ENCODE data around the gene GGTLC2. TPM values are rescaled to one million over a fixed set of nuclear protein-coding genes. Genes with fewer than 3 reads are reported as not detected.
"Not testable (repeated sequence)": the region's sequence is repeated elsewhere in the genome, so short reads cannot be mapped to it uniquely, and the experiment has no call there.

GGTLC2 gene
- total and polyA plus RNA-seq, 7 experiments from 2014 or later, result not detected

DNA sequence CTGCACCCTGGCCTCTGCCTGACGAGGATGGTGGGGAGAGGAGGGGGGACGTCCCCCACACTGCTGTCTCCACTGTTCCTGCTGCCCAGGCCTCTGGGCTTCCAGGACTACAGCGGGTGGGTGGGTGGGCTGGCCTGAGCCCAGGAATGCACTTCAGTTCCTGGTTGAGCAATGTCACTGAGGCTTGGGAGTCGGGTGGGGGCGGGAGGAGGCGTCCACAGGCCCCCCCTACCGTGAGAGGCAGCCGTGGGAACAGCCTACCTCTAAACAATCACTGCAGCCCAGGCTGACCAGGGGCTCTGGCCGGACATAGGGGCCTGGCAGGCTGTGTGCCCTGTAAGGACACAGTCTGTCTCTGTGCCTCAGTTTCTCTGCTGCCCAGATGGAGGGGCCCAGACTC, 6.0 kb downstream of the GGTLC2 start:
- H3K9me3 Mint-ChIP-seq; H3K9me3 ChIP-seq (ENCODE audit: control insufficient read depth in 2 of 3, low read length in 3 of 3); intact Hi-C loops (cut with micrococcal nuclease); H3K4me1 ChIP-seq (ENCODE audit: control insufficient read depth in 2 of 2, insufficient read depth in 2 of 2, low read length in 2 of 2); H3K4me3 Mint-ChIP-seq; H3K36me3 Mint-ChIP-seq; H3K4me3 ChIP-seq (ENCODE audit: low read length); H3K36me3 ChIP-seq (ENCODE audit: control insufficient read depth in 2 of 3, insufficient read depth in 3 of 3, low read length in 3 of 3); DNase-seq; POLR2A ChIA-PET; H3K27ac Mint-ChIP-seq; H3K27ac ChIP-seq (ENCODE audit: low read depth, low read length); ATAC-seq; H3K27me3 Mint-ChIP-seq; H3K27me3 ChIP-seq (ENCODE audit: control insufficient read depth in 2 of 2, insufficient read depth in 2 of 2, low read length in 2 of 2); CTCF ChIA-PET: not testable (repeated sequence)
- peaks cover 7 to 27% (median 17%) of the 10 kb centered on the region in 7 donors for H3K4me1 Mint-ChIP-seq

DNA sequence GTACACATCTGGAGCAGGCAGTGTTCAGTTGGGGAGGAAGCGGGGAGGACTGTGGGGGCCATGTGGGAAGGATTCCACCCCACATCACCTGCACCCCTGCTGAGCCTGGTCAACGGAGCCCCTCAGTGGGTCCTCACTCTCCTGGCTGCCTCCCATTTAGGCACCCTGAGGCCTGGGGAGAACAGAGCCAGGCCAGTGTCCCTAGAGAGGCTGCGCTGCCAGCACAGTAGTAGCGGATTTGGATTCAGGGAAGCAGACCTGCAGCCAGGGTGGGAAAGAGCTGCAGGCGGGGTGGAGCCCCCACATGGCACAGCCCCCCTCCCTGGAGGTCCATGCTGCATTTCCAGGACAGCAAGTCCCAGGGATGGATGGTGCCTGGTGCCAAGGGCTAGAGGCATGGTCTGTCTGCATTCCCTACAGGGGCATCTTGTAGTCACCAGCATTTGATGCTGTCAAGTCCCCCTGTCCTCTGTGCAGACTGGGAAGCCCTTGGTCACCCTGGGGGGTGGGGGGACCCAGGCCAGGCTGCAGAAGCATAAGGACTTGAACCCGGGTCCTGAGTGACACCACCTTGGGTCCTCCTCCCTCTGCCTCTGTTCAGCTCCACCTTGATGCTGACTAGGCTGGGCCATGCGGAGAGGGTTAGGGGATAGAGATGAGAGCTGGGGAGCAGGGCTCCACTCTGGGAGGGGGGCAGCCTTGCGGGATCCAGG, 6.5 kb downstream of the GGTLC2 start:
- H3K27ac ChIP-seq (ENCODE audit: low read depth, low read length); H3K9me3 Mint-ChIP-seq; H3K4me1 ChIP-seq (ENCODE audit: control insufficient read depth in 2 of 2, insufficient read depth in 2 of 2, low read length in 2 of 2); H3K27ac Mint-ChIP-seq; H3K27me3 ChIP-seq (ENCODE audit: control insufficient read depth in 2 of 2, insufficient read depth in 2 of 2, low read length in 2 of 2); H3K4me3 ChIP-seq (ENCODE audit: low read length); H3K9me3 ChIP-seq (ENCODE audit: control insufficient read depth in 2 of 3, low read length in 3 of 3); POLR2A ChIA-PET; H3K36me3 ChIP-seq (ENCODE audit: control insufficient read depth in 2 of 3, insufficient read depth in 3 of 3, low read length in 3 of 3); DNase-seq; intact Hi-C loops (cut with micrococcal nuclease); H3K27me3 Mint-ChIP-seq; ATAC-seq; H3K36me3 Mint-ChIP-seq; H3K4me3 Mint-ChIP-seq; CTCF ChIA-PET: not testable (repeated sequence)
- peaks cover 7 to 32% (median 21%) of the 10 kb centered on the region in 7 donors for H3K4me1 Mint-ChIP-seq

DNA sequence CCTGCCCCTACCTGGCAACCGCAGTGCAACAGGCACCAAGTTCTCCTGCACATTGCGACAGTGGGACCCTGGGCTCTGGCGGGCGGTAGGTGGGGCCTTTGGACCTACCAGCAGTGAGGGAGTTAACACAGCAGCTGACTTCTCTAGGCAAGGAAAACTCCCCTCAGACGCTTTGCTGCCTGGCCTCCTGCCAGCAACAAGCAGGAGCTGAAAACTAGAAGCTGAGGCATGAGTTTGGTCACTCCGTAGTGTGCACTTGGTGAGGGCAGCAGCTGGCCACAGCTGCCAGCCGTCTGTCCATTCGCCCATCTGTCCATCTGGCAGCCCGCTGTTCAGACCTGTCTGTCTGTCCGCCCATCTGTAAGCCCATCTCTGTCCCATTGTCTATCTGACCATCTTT, 7.2 kb downstream of the GGTLC2 start:
- H3K36me3 Mint-ChIP-seq; H3K27me3 ChIP-seq (ENCODE audit: control insufficient read depth in 2 of 2, insufficient read depth in 2 of 2, low read length in 2 of 2); H3K9me3 Mint-ChIP-seq; H3K4me3 Mint-ChIP-seq; H3K36me3 ChIP-seq (ENCODE audit: control insufficient read depth in 2 of 3, insufficient read depth in 3 of 3, low read length in 3 of 3); ATAC-seq; intact Hi-C loops (cut with micrococcal nuclease); H3K4me3 ChIP-seq (ENCODE audit: low read length); CTCF ChIA-PET; POLR2A ChIA-PET; H3K4me1 ChIP-seq (ENCODE audit: control insufficient read depth in 2 of 2, insufficient read depth in 2 of 2, low read length in 2 of 2); DNase-seq; H3K27ac ChIP-seq (ENCODE audit: low read depth, low read length); H3K9me3 ChIP-seq (ENCODE audit: control insufficient read depth in 2 of 3, low read length in 3 of 3); H3K27me3 Mint-ChIP-seq: not testable (repeated sequence)
- peaks cover 7 to 32% (median 21%) of the 10 kb centered on the region in 7 donors for H3K4me1 Mint-ChIP-seq
- peak overlapping the region in 2 of 9 donors; percentile 23 to 55 for H3K27ac Mint-ChIP-seq

- H3K36me3 Mint-ChIP-seq; H3K36me3 ChIP-seq (ENCODE audit: control insufficient read depth in 2 of 3, insufficient read depth in 3 of 3, low read length in 3 of 3); H3K9me3 ChIP-seq (ENCODE audit: control insufficient read depth in 2 of 3, low read length in 3 of 3); H3K9me3 Mint-ChIP-seq; POLR2A ChIA-PET; intact Hi-C loops (cut with micrococcal nuclease); ATAC-seq; H3K27me3 Mint-ChIP-seq; CTCF ChIA-PET; H3K27me3 ChIP-seq (ENCODE audit: control insufficient read depth in 2 of 2, insufficient read depth in 2 of 2, low read length in 2 of 2); H3K4me3 ChIP-seq (ENCODE audit: low read length); DNase-seq; H3K4me1 ChIP-seq (ENCODE audit: control insufficient read depth in 2 of 2, insufficient read depth in 2 of 2, low read length in 2 of 2); H3K27ac ChIP-seq (ENCODE audit: low read depth, low read length): not testable (repeated sequence)
- Mint-ChIP-seq H3K4me1 (peaks cover 7 to 32% (median 22%) of the 10 kb centered on the region in 7 donors), H3K27ac (peak overlapping the region in 4 of 9 donors; percentile 13 to 71 (median 39)), H3K4me3 (peak overlapping the region in 2 of 10 donors; percentile 12 to 25)
Observed at GRCh38 chr22:22652102-22652501, 7.7 kb downstream of the GGTLC2 start.

- H3K27me3 ChIP-seq (ENCODE audit: control insufficient read depth in 2 of 2, insufficient read depth in 2 of 2, low read length in 2 of 2); H3K4me3 ChIP-seq (ENCODE audit: low read length); H3K9me3 ChIP-seq (ENCODE audit: control insufficient read depth in 2 of 3, low read length in 3 of 3); H3K27me3 Mint-ChIP-seq; H3K4me1 ChIP-seq (ENCODE audit: control insufficient read depth in 2 of 2, insufficient read depth in 2 of 2, low read length in 2 of 2); H3K9me3 Mint-ChIP-seq; H3K36me3 ChIP-seq (ENCODE audit: control insufficient read depth in 2 of 3, insufficient read depth in 3 of 3, low read length in 3 of 3); H3K27ac ChIP-seq (ENCODE audit: low read depth, low read length); intact Hi-C loops (cut with micrococcal nuclease); CTCF ChIA-PET; ATAC-seq; POLR2A ChIA-PET; H3K36me3 Mint-ChIP-seq; DNase-seq: not testable (repeated sequence)
- Mint-ChIP-seq H3K4me3 (peak overlapping the region in 1 of 10 donors; percentile 25), H3K4me1 (peaks cover 7 to 32% (median 22%) of the 10 kb centered on the region in 7 donors), H3K27ac (peak overlapping the region in 3 of 9 donors; percentile 13 to 71 (median 14))
Observed at GRCh38 chr22:22652573-22652972, 8.2 kb downstream of the GGTLC2 start.

- intact Hi-C loops (cut with micrococcal nuclease); H3K36me3 Mint-ChIP-seq; H3K9me3 Mint-ChIP-seq; POLR2A ChIA-PET; H3K4me1 ChIP-seq (ENCODE audit: control insufficient read depth in 2 of 2, insufficient read depth in 2 of 2, low read length in 2 of 2); H3K27me3 ChIP-seq (ENCODE audit: control insufficient read depth in 2 of 2, insufficient read depth in 2 of 2, low read length in 2 of 2); CTCF ChIA-PET; H3K36me3 ChIP-seq (ENCODE audit: control insufficient read depth in 2 of 3, insufficient read depth in 3 of 3, low read length in 3 of 3); H3K9me3 ChIP-seq (ENCODE audit: control insufficient read depth in 2 of 3, low read length in 3 of 3); H3K4me3 ChIP-seq (ENCODE audit: low read length); H3K27ac ChIP-seq (ENCODE audit: low read depth, low read length); ATAC-seq: not testable (repeated sequence)
- peaks cover 0 to 15% (median 0%) of the 10 kb centered on the region in 5 donors for H3K27me3 Mint-ChIP-seq
- peak in 3 of 9 donors; percentile 10 to 27 (median 14) for DNase-seq
- peak overlapping the region in 1 of 9 donors; percentile 46 for H3K27ac Mint-ChIP-seq
- H3K4me3 Mint-ChIP-seq, result peak overlapping the region in 4 of 10 donors; percentile 42 to 63 (median 53)
- H3K4me1 Mint-ChIP-seq, result peaks cover 7 to 32% (median 22%) of the 10 kb centered on the region in 7 donors
Observed at GRCh38 chr22:22653677-22654381, 9.4 kb downstream of the GGTLC2 start.

Measured in naive thymus-derived CD4-positive, alpha-beta T cell (primary cell).